H1 (cell line): ENCODE measurements around the gene FOXP4. TPM values are rescaled to one million over a fixed set of nuclear protein-coding genes. Genes with fewer than 3 reads are reported as not detected.

ENCODE experiments used
- HDAC2 ChIP-seq, 2 experiments: fragments of 300-600 bp in 1 of 2; sonication (generic) in 1 of 2; IDR thresholded peaks; 2 replicates each; pipeline ENCODE4 v1.6.1; 2011 to 2012; ENCODE audit warnings: low read depth in 2 of 2, low read length in 2 of 2, mild to moderate bottlenecking in 2 of 2, moderate library complexity in 2 of 2, borderline replicate concordance in 1 of 2, inconsistent platforms in 1 of 2
- JUN ChIP-seq: IDR thresholded peaks from 2 replicates; pipeline ENCODE4 v1.6.1; 2011; ENCODE audit warnings: low read depth, mild to moderate bottlenecking, improper control_type of control experiment, low read length
- MAX ChIP-seq: IDR thresholded peaks from 2 replicates; pipeline ENCODE4 v1.6.1; 2012; ENCODE audit warnings: inconsistent platforms
- PHF8 ChIP-seq: fragments of 200-600 bp; sonication (generic); conservative IDR thresholded peaks from 2 replicates; pipeline ENCODE4 v1.7.1; 2012; ENCODE audit warnings: low read depth, mild to moderate bottlenecking, inconsistent platforms, low read length, moderate library complexity
- POLR2AphosphoS5 ChIP-seq: IDR thresholded peaks from 2 replicates; pipeline ENCODE4 v1.6.1; 2011; ENCODE audit warnings: low read depth, low read length
- SIX5 ChIP-seq: IDR thresholded peaks from 2 replicates; pipeline ENCODE4 v1.6.1; 2011; ENCODE audit warnings: mild to moderate bottlenecking, low read depth, low read length
- SP1 ChIP-seq: IDR thresholded peaks from 2 replicates; pipeline ENCODE4 v1.6.1; 2011; ENCODE audit warnings: low read depth, low read length
- TAF1 ChIP-seq: IDR thresholded peaks from 2 replicates; pipeline ENCODE4 v1.6.1; 2011; ENCODE audit warnings: mild to moderate bottlenecking, low read depth, low read length
- polyA plus RNA-seq, 7 experiments: library from polyadenylated mRNA; depleted of rRNA in 3 of 7; stranded (reverse) in 5 of 7; unstranded in 2 of 7; fragments of >200 nt in 5 of 7; fragments of 200-250 nt in 2 of 7; gene quantifications; 1 replicate in 5 of 7; 2 replicates in 1 of 7; 4 replicates in 1 of 7; pipeline versions ENCODE4 v1.2.1 to v1.2.3, GENCODE V29; 2011 to 2013; ENCODE audit warnings: missing spikeins in 2 of 7, mixed read lengths in 2 of 7
- total RNA-seq: library from RNA; stranded (reverse); fragmentation: NEBNext Ultra II Directional; extraction: Animal tissue kit (Norgen Biotek cat#: 25700); gene quantifications from 2 replicates; pipeline ENCODE4 v1.2.1, GENCODE V29; 2021
- TF ChIP-seq, protein P1 (sequence below): fragments of 300-600 bp; sonication (generic); IDR thresholded peaks from 2 replicates; pipeline ENCODE4 v1.7.1; 2012; ENCODE audit warnings: low read length, moderate library complexity, mild to moderate bottlenecking, inconsistent platforms; ENCODE audit not compliant: insufficient replicate concordance

FOXP4 gene
- total and polyA plus RNA-seq, 2 of the 8 experiments (the other 6 are each of a cell fraction or from before 2014, with no cell fraction given), result 4.8 to 13.3 TPM

DNA sequence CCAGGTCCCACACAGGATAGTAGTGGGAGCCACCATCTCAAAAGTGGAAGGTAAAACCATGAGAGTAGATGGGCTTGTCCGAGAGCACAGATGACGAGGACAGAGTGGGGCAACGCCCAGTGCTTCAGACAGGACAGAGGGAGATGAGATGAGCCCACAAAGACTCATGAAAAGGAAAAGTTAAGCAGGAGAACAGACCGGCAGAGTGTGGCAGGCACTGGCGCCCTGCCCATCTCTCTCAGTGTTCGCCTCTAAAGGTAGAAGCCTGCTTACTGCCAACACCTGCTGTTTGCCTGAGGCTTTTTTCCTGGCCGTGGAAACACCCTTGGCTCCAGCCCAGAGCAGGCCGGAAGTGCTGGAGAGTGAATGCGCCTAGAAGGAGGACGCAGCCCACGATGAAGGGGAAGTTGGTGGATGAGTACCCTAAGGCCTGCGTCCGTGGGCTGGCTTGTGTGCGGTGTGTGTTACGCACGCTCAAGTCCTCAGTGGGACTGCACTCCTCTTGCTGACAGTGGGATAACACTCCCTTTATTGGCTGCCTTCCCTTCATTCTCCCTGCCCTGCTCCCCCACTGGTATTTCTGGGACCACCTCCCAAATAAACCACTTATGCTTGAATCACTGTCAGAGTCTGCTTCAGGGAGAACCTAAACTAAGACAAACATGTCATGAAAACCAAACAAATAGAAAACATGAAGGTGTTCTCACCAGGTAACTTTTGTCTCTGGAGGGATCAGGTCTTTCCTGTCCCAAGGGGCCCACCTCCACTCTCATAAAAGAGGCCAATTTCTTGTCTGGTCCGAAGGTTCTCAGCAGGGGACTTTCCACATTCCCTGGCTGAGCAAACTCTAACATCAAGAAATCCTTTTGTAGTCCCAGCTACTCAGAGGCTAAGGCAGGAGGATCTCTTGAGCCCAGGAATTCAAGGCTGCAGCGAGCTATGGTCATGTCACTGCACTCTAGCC is 9.1 kb upstream of the FOXP4 start (continued):
- TF ChIP-seq SP1 (no peak), TAF1 (no peak), POLR2AphosphoS5 (no peak), MAX (no peak), JUN (no peak), HDAC2 (IDR thresholded peaks at IDR 0.05; ENCODE audit: borderline replicate concordance in 1 of 2, low read depth in 2 of 2, low read length in 2 of 2) (no peak), SIX5 (no peak), PHF8 (no peak)
- TF ChIP-seq, protein P1, sequence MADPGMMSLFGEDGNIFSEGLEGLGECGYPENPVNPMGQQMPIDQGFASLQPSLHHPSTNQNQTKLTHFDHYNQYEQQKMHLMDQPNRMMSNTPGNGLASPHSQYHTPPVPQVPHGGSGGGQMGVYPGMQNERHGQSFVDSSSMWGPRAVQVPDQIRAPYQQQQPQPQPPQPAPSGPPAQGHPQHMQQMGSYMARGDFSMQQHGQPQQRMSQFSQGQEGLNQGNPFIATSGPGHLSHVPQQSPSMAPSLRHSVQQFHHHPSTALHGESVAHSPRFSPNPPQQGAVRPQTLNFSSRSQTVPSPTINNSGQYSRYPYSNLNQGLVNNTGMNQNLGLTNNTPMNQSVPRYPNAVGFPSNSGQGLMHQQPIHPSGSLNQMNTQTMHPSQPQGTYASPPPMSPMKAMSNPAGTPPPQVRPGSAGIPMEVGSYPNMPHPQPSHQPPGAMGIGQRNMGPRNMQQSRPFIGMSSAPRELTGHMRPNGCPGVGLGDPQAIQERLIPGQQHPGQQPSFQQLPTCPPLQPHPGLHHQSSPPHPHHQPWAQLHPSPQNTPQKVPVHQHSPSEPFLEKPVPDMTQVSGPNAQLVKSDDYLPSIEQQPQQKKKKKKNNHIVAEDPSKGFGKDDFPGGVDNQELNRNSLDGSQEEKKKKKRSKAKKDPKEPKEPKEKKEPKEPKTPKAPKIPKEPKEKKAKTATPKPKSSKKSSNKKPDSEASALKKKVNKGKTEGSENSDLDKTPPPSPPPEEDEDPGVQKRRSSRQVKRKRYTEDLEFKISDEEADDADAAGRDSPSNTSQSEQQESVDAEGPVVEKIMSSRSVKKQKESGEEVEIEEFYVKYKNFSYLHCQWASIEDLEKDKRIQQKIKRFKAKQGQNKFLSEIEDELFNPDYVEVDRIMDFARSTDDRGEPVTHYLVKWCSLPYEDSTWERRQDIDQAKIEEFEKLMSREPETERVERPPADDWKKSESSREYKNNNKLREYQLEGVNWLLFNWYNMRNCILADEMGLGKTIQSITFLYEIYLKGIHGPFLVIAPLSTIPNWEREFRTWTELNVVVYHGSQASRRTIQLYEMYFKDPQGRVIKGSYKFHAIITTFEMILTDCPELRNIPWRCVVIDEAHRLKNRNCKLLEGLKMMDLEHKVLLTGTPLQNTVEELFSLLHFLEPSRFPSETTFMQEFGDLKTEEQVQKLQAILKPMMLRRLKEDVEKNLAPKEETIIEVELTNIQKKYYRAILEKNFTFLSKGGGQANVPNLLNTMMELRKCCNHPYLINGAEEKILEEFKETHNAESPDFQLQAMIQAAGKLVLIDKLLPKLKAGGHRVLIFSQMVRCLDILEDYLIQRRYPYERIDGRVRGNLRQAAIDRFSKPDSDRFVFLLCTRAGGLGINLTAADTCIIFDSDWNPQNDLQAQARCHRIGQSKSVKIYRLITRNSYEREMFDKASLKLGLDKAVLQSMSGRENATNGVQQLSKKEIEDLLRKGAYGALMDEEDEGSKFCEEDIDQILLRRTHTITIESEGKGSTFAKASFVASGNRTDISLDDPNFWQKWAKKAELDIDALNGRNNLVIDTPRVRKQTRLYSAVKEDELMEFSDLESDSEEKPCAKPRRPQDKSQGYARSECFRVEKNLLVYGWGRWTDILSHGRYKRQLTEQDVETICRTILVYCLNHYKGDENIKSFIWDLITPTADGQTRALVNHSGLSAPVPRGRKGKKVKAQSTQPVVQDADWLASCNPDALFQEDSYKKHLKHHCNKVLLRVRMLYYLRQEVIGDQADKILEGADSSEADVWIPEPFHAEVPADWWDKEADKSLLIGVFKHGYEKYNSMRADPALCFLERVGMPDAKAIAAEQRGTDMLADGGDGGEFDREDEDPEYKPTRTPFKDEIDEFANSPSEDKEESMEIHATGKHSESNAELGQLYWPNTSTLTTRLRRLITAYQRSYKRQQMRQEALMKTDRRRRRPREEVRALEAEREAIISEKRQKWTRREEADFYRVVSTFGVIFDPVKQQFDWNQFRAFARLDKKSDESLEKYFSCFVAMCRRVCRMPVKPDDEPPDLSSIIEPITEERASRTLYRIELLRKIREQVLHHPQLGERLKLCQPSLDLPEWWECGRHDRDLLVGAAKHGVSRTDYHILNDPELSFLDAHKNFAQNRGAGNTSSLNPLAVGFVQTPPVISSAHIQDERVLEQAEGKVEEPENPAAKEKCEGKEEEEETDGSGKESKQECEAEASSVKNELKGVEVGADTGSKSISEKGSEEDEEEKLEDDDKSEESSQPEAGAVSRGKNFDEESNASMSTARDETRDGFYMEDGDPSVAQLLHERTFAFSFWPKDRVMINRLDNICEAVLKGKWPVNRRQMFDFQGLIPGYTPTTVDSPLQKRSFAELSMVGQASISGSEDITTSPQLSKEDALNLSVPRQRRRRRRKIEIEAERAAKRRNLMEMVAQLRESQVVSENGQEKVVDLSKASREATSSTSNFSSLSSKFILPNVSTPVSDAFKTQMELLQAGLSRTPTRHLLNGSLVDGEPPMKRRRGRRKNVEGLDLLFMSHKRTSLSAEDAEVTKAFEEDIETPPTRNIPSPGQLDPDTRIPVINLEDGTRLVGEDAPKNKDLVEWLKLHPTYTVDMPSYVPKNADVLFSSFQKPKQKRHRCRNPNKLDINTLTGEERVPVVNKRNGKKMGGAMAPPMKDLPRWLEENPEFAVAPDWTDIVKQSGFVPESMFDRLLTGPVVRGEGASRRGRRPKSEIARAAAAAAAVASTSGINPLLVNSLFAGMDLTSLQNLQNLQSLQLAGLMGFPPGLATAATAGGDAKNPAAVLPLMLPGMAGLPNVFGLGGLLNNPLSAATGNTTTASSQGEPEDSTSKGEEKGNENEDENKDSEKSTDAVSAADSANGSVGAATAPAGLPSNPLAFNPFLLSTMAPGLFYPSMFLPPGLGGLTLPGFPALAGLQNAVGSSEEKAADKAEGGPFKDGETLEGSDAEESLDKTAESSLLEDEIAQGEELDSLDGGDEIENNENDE, result no peak
